ENCODE results near the gene AP2B1. TPM values are rescaled to one million over a fixed set of nuclear protein-coding genes. Genes with fewer than 3 reads are reported as not detected.

Gene AP2B1
- total RNA-seq, 2 donors from 2014 or later: 154 to 190 TPM

GRCh38 chr17:35612924-35613521 is 25.9 kb downstream of the AP2B1 start:
- DNase-seq (peak in 1 of 2 donors; percentile 70), ATAC-seq (peak; percentile 68)
- intact Hi-C loops (cut with DNase I, micrococcal nuclease): loop anchor here in 1 of 2 donors (10.0 kb wide), 1 partner anchor 132 kb away; no protein-coding TSS in a partner anchor

- DNase-seq (no peak), ATAC-seq (no peak)
- intact Hi-C loops (cut with DNase I, micrococcal nuclease): loop anchor here in 1 of 2 donors (10.0 kb wide), 1 partner anchor 130 kb away; no protein-coding TSS in a partner anchor
Observed at GRCh38 chr17:35614810-35615209, 27.7 kb downstream of the AP2B1 start.

- intact Hi-C loops (cut with DNase I, micrococcal nuclease): loop anchor here in 1 of 2 donors (10.0 kb wide), 1 partner anchor 128 kb away; no protein-coding TSS in a partner anchor
- DNase-seq: no peak
- ATAC-seq: no peak
Observed at GRCh38 chr17:35616536-35616935, 29.4 kb downstream of the AP2B1 start.

GRCh38 chr17:35617505-35617904 is 30.4 kb downstream of the AP2B1 start:
- intact Hi-C loops (cut with DNase I, micrococcal nuclease): loop anchor here in 1 of 2 donors (10.0 kb wide), 1 partner anchor 127 kb away; no protein-coding TSS in a partner anchor
- DNase-seq: no peak
- ATAC-seq: peak; percentile 39

- intact Hi-C loops (cut with DNase I, micrococcal nuclease): loop anchor here in 1 of 2 donors (10.0 kb wide), 1 partner anchor 126 kb away; no protein-coding TSS in a partner anchor
- ATAC-seq: peak; percentile 94
- DNase-seq: no peak
Observed at GRCh38 chr17:35618628-35619027, 31.5 kb downstream of the AP2B1 start.

- intact Hi-C loops (cut with DNase I, micrococcal nuclease): no loop called here
- no peak for ATAC-seq
- no peak for DNase-seq
Observed at GRCh38 chr17:35621768-35622167, 34.6 kb downstream of the AP2B1 start.

GRCh38 chr17:35627417-35627816 is 40.3 kb downstream of the AP2B1 start:
- intact Hi-C loops (cut with DNase I, micrococcal nuclease): no loop called here
- DNase-seq (peak in 1 of 2 donors; percentile 23), ATAC-seq (peak; percentile 94)

GRCh38 chr17:35630530-35631148 is 43.5 kb downstream of the AP2B1 start:
- no peak for DNase-seq
- intact Hi-C loops (cut with DNase I, micrococcal nuclease): no loop called here
- ATAC-seq: no peak

- no peak for ATAC-seq
- intact Hi-C loops (cut with DNase I, micrococcal nuclease): no loop called here
- no peak for DNase-seq
Observed at GRCh38 chr17:35641032-35641431, 53.9 kb downstream of the AP2B1 start.

GRCh38 chr17:35645923-35646322 is 58.8 kb downstream of the AP2B1 start:
- ATAC-seq (no peak), DNase-seq (no peak)
- intact Hi-C loops (cut with DNase I, micrococcal nuclease): no loop called here

GRCh38 chr17:35651467-35651866 is 64.3 kb downstream of the AP2B1 start:
- DNase-seq (no peak), ATAC-seq (no peak)
- intact Hi-C loops (cut with DNase I, micrococcal nuclease): no loop called here

GRCh38 chr17:35653619-35654361 is 66.7 kb downstream of the AP2B1 start:
- intact Hi-C loops (cut with DNase I, micrococcal nuclease): no loop called here
- DNase-seq (no peak), ATAC-seq (no peak)

GRCh38 chr17:35655303-35655702 is 68.2 kb downstream of the AP2B1 start:
- intact Hi-C loops (cut with DNase I, micrococcal nuclease): no loop called here
- ATAC-seq (no peak), DNase-seq (no peak)

GRCh38 chr17:35660902-35661301 is 73.8 kb downstream of the AP2B1 start:
- intact Hi-C loops (cut with DNase I, micrococcal nuclease): no loop called here
- DNase-seq (no peak), ATAC-seq (no peak)

GRCh38 chr17:35664685-35665084 is 77.6 kb downstream of the AP2B1 start:
- intact Hi-C loops (cut with DNase I, micrococcal nuclease): no loop called here
- DNase-seq (no peak), ATAC-seq (no peak)

GRCh38 chr17:35665662-35666061 is 78.5 kb downstream of the AP2B1 start:
- DNase-seq: no peak
- intact Hi-C loops (cut with DNase I, micrococcal nuclease): no loop called here
- ATAC-seq: no peak

- ATAC-seq: no peak
Observed at GRCh38 chr17:35666070-35666469, 78.9 kb downstream of the AP2B1 start.

GRCh38 chr17:35666967-35667532 is 79.9 kb downstream of the AP2B1 start:
- ATAC-seq (peak; percentile 18), DNase-seq (no peak)
- intact Hi-C loops (cut with DNase I, micrococcal nuclease): no loop called here

More at GRCh38 chr17:35666070-35666469, 78.9 kb downstream of the AP2B1 start:
- intact Hi-C loops (cut with DNase I, micrococcal nuclease): no loop called here
- DNase-seq: no peak

- intact Hi-C loops (cut with DNase I, micrococcal nuclease): no loop called here
- ATAC-seq (no peak), DNase-seq (no peak)
Observed at GRCh38 chr17:35668802-35669201, 81.7 kb downstream of the AP2B1 start.
